ENCODE measurements around the gene TRIM67.

Gene TRIM67

GRCh38 chr1:231194476-231194842 lies 32.6 kb downstream of the TRIM67 start:
- TF ChIP-seq CTCF (IDR thresholded peaks at IDR 0.05; ENCODE audit: control insufficient read depth, extremely low read depth, insufficient read depth), result no peak
- DNase-seq (ENCODE audit: low read depth), result no peak
- no peak overlapping the region for H3K4me3 ChIP-seq (ENCODE audit: low read depth, low read length)

- H3K4me3 ChIP-seq (ENCODE audit: low read depth, low read length), result no peak overlapping the region
- no peak for DNase-seq (ENCODE audit: low read depth)
- no peak for TF ChIP-seq CTCF (IDR thresholded peaks at IDR 0.05; ENCODE audit: control insufficient read depth, extremely low read depth, insufficient read depth)
Observed at GRCh38 chr1:231194843-231195516, 33.1 kb downstream of the TRIM67 start.

GRCh38 chr1:231196307-231196706 lies 34.4 kb downstream of the TRIM67 start:
- no peak overlapping the region for H3K4me3 ChIP-seq (ENCODE audit: low read depth, low read length)
- no peak for TF ChIP-seq CTCF (IDR thresholded peaks at IDR 0.05; ENCODE audit: control insufficient read depth, extremely low read depth, insufficient read depth)
- no peak for DNase-seq (ENCODE audit: low read depth)

- no peak for TF ChIP-seq CTCF (IDR thresholded peaks at IDR 0.05; ENCODE audit: control insufficient read depth, extremely low read depth, insufficient read depth)
- no peak for DNase-seq (ENCODE audit: low read depth)
- no peak overlapping the region for H3K4me3 ChIP-seq (ENCODE audit: low read depth, low read length)
Observed at GRCh38 chr1:231196728-231197127, 34.9 kb downstream of the TRIM67 start.

GRCh38 chr1:231199868-231200267 lies 38.0 kb downstream of the TRIM67 start:
- no peak for DNase-seq (ENCODE audit: low read depth)
- no peak overlapping the region for H3K4me3 ChIP-seq (ENCODE audit: low read depth, low read length)
- no peak for TF ChIP-seq CTCF (IDR thresholded peaks at IDR 0.05; ENCODE audit: control insufficient read depth, extremely low read depth, insufficient read depth)

GRCh38 chr1:231200388-231201031 lies 38.7 kb downstream of the TRIM67 start:
- no peak for DNase-seq (ENCODE audit: low read depth)
- H3K4me3 ChIP-seq (ENCODE audit: low read depth, low read length), result no peak overlapping the region
- TF ChIP-seq CTCF (IDR thresholded peaks at IDR 0.05; ENCODE audit: control insufficient read depth, extremely low read depth, insufficient read depth), result no peak

All from LNCaP clone FGC (cell line).